ENCODE results near the gene SYCN. TPM values are rescaled to one million over a fixed set of nuclear protein-coding genes. Genes with fewer than 3 reads are reported as not detected.

SYCN gene
- total RNA-seq, 4 donors from 2014 or later, result not detected

DNA sequence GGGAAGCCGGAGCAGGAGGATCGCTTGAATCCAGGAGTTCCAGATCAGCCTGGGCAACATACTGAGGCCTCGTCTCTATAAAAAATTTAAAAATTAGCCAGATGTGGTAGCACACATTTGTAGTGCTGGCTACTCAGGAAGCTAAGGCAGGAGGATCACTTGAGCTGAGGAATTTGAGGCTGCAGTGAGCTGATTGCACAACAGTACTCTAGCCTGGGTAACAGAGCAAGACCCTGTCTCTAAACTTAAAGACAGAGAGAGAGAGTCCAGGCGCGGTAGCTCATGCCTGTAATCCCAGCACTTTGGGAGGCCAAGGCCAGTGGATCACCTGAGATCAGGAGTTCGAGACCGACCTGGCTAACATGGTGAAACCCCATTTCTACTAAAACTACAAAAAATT is 36.4 kb upstream of the SYCN start:
- H3K4me3 ChIP-seq, result no peak overlapping the region
- no peak overlapping the region for H3K27ac ChIP-seq
- DNase-seq, result no peak
- peaks cover 0 to 70% (median 0%) of the 10 kb centered on the region in 4 donors for H3K27me3 ChIP-seq
- intact Hi-C loops (cut with DNase I), result no loop called here
- H3K9me3 ChIP-seq, result no peaks in the 10 kb centered on the region
- 81 to 89% methylated on average over 5 to 7 of the region's 7 CpGs for WGBS, 2 donors
- no peaks in the 10 kb centered on the region for H3K36me3 ChIP-seq
- TF ChIP-seq, protein P1, sequence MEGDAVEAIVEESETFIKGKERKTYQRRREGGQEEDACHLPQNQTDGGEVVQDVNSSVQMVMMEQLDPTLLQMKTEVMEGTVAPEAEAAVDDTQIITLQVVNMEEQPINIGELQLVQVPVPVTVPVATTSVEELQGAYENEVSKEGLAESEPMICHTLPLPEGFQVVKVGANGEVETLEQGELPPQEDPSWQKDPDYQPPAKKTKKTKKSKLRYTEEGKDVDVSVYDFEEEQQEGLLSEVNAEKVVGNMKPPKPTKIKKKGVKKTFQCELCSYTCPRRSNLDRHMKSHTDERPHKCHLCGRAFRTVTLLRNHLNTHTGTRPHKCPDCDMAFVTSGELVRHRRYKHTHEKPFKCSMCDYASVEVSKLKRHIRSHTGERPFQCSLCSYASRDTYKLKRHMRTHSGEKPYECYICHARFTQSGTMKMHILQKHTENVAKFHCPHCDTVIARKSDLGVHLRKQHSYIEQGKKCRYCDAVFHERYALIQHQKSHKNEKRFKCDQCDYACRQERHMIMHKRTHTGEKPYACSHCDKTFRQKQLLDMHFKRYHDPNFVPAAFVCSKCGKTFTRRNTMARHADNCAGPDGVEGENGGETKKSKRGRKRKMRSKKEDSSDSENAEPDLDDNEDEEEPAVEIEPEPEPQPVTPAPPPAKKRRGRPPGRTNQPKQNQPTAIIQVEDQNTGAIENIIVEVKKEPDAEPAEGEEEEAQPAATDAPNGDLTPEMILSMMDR (IDR thresholded peaks at IDR 0.05), result no peak
- TF ChIP-seq POLR2A (IDR thresholded peaks at IDR 0.05), result no peak
- peaks cover 0 to 8% (median 6%) of the 10 kb centered on the region in 3 donors for H3K4me1 ChIP-seq

GRCh38 chr19:39238944-39239343 is 34.9 kb upstream of the SYCN start:
- intact Hi-C loops (cut with DNase I), result no loop called here
- H3K4me1 ChIP-seq, result peaks cover 0 to 8% (median 6%) of the 10 kb centered on the region in 3 donors
- DNase-seq, result no peak
- H3K4me3 ChIP-seq, result no peak overlapping the region
- TF ChIP-seq, protein P1 (IDR thresholded peaks at IDR 0.05), result no peak
- TF ChIP-seq POLR2A (IDR thresholded peaks at IDR 0.05), result no peak
- 81 to 84% methylated on average over 6 of the region's 6 CpGs for WGBS, 2 donors
- no peak overlapping the region for H3K27ac ChIP-seq
- no peaks in the 10 kb centered on the region for H3K9me3 ChIP-seq
- peaks cover 0 to 66% (median 0%) of the 10 kb centered on the region in 4 donors for H3K27me3 ChIP-seq
- H3K36me3 ChIP-seq, result no peaks in the 10 kb centered on the region

GRCh38 chr19:39238209-39238608 is 34.1 kb upstream of the SYCN start:
- intact Hi-C loops (cut with DNase I), result no loop called here
- WGBS, 2 donors, result 71 to 74% methylated on average over 6 of the region's 6 CpGs
- Histone ChIP-seq H3K4me1 (peaks cover 0 to 8% (median 6%) of the 10 kb centered on the region in 3 donors), H3K4me3 (no peak overlapping the region), H3K27ac (no peak overlapping the region), H3K9me3 (no peaks in the 10 kb centered on the region), H3K36me3 (no peaks in the 10 kb centered on the region), H3K27me3 (peaks cover 0 to 62% (median 0%) of the 10 kb centered on the region in 4 donors)
- DNase-seq, result no peak
- no peak for TF ChIP-seq POLR2A (IDR thresholded peaks at IDR 0.05)
- TF ChIP-seq, protein P1 (IDR thresholded peaks at IDR 0.05), result no peak

DNA sequence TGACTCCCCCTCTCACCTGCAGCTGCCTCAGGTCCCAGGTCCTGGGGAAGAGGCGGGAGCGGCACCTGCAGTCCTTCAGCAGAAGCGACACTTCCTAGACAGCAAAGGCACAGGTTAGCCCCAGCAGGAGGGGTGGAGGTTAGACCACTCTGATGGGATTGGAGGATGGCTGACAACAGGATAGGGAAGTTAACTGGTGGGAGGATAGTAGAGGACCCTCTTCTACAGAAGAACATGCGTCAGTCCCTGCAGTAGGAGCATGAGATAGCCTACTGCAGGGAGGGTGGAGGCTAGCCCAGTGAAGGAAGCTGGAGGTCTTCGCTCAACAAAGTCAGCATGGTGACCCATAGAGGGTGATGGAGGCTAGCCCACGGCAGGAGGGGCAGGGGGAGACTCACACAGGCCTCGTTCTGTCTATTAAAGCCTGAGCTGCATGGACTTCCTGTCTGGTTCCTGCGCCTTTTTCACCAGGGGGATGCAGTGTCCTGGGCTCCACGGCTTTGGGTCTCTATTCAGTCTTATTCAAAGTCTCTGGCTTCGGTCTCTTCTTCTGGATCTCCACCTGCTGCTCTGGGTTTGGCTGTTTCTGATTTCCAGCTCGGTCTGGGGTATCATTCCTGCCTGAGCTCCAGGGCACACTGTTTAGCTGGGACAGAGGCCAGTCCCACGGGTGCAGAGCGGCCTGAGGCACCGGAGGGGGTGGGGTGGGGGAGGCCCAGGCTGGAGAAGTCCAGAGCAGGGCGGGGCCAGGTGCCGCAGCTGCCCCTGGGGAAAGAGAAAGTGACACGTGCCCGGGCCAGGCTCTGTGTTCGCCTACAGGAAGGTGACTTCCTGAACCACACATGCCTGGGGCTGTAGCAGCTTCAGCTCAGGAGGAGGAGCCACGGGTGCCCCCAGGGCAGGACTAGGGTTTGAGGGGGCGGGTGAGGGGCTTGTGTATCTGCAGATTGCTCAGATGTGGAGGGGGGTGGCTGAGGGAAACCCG is 33.4 kb upstream of the SYCN start:
- Histone ChIP-seq H3K36me3 (no peaks in the 10 kb centered on the region), H3K27me3 (peaks cover 0 to 66% (median 0%) of the 10 kb centered on the region in 4 donors), H3K9me3 (no peaks in the 10 kb centered on the region), H3K27ac (no peak overlapping the region), H3K4me1 (peaks cover 0 to 8% (median 6%) of the 10 kb centered on the region in 3 donors), H3K4me3 (peak overlapping the region in 1 of 4 donors; percentile 33)
- TF ChIP-seq, protein P1 (IDR thresholded peaks at IDR 0.05), result no peak
- TF ChIP-seq POLR2A (IDR thresholded peaks at IDR 0.05), result no peak
- 50 to 53% methylated on average over 9 to 14 of the region's 22 CpGs for WGBS, 2 donors
- intact Hi-C loops (cut with DNase I), result no loop called here
- no peak for DNase-seq

- Histone ChIP-seq H3K4me1 (peaks cover 0 to 8% (median 6%) of the 10 kb centered on the region in 3 donors), H3K27ac (no peak overlapping the region), H3K36me3 (no peaks in the 10 kb centered on the region), H3K9me3 (no peaks in the 10 kb centered on the region), H3K4me3 (no peak overlapping the region), H3K27me3 (peaks cover 0 to 68% (median 0%) of the 10 kb centered on the region in 4 donors)
- DNase-seq, result no peak
- WGBS, 2 donors, result 46 to 60% methylated on average over 4 to 9 of the region's 12 CpGs
- intact Hi-C loops (cut with DNase I), result no loop called here
- no peak for TF ChIP-seq POLR2A (IDR thresholded peaks at IDR 0.05)
- TF ChIP-seq, protein P1 (IDR thresholded peaks at IDR 0.05), result no peak
These were observed 32.5 kb upstream of the SYCN start for GRCh38 chr19:39236527-39236926.
